ENCODE data around the gene LYG1. TPM values are rescaled to one million over a fixed set of nuclear protein-coding genes. Genes with fewer than 3 reads are reported as not detected.
"Not testable (repeated sequence)": the region's sequence is repeated elsewhere in the genome, so short reads cannot be mapped to it uniquely, and the experiment has no call there.

Gene LYG1
- total RNA-seq, 4 donors from 2014 or later: 0.95 TPM; not detected in 3

DNA sequence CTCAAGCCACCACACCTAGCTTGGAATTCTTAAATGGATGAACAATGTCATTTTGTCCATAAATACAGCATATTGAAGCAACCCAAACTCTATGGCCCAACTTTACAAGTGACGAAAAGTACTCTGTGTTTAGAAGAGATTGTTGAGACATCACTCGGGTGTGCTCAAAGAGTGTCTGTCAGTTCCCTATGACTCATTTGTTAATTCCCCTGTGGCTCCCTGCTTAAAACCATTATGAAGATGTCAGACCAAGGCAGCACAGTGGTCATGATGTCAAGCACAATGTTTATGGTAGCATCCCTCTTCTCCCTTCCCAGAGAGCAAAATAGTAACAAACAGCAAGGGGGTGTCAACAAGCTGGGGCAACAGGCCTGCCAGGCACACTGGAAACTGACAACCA is 3.0 kb downstream of the LYG1 start:
- DNase-seq: no peak
- Histone ChIP-seq H3K27me3 (no peaks in the 10 kb centered on the region), H3K36me3 (peaks cover 0 to 8% (median 0%) of the 10 kb centered on the region in 3 donors), H3K27ac (no peak overlapping the region), H3K9me3 (no peaks in the 10 kb centered on the region), H3K4me3 (no peak overlapping the region), H3K4me1 (no peaks in the 10 kb centered on the region)
- intact Hi-C loops (cut with DNase I): no loop called here
- WGBS, 2 donors: 53 to 86% methylated on average over 2 of the region's 2 CpGs
- TF ChIP-seq, protein P1, sequence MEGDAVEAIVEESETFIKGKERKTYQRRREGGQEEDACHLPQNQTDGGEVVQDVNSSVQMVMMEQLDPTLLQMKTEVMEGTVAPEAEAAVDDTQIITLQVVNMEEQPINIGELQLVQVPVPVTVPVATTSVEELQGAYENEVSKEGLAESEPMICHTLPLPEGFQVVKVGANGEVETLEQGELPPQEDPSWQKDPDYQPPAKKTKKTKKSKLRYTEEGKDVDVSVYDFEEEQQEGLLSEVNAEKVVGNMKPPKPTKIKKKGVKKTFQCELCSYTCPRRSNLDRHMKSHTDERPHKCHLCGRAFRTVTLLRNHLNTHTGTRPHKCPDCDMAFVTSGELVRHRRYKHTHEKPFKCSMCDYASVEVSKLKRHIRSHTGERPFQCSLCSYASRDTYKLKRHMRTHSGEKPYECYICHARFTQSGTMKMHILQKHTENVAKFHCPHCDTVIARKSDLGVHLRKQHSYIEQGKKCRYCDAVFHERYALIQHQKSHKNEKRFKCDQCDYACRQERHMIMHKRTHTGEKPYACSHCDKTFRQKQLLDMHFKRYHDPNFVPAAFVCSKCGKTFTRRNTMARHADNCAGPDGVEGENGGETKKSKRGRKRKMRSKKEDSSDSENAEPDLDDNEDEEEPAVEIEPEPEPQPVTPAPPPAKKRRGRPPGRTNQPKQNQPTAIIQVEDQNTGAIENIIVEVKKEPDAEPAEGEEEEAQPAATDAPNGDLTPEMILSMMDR (IDR thresholded peaks at IDR 0.05): no peak
- no peak for TF ChIP-seq POLR2A (IDR thresholded peaks at IDR 0.05)

DNA sequence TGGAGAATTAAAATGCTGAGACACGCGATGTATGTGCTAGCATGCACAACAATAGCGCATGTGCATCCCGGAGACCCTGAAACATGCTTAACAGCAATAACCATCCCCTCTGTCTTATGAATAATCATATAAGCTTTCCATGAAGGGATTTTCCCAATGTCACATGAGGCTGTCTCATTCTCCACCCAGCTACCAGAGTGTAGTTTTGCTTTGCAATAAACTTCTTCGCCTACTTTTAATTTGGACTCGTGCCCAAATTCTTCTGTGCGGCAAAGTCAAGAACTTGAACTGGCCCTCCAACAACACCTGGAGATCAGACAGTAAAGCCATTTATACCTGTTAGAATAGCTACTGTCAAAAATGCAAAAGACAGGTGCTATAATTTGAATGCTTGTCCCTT is 15.5 kb downstream of the LYG1 start:
- H3K36me3 ChIP-seq: peaks cover 0 to 19% (median 0%) of the 10 kb centered on the region in 3 donors
- no peak for TF ChIP-seq POLR2A (IDR thresholded peaks at IDR 0.05)
- TF ChIP-seq, protein P1 (IDR thresholded peaks at IDR 0.05): no peak
- 85 to 86% methylated on average over 7 of the region's 7 CpGs for WGBS, 2 donors
- no peak overlapping the region for H3K27ac ChIP-seq
- H3K27me3 ChIP-seq: no peaks in the 10 kb centered on the region
- intact Hi-C loops (cut with DNase I): no loop called here
- no peak for DNase-seq
- H3K4me3 ChIP-seq: no peak overlapping the region
- no peaks in the 10 kb centered on the region for H3K9me3 ChIP-seq
- no peaks in the 10 kb centered on the region for H3K4me1 ChIP-seq

DNA sequence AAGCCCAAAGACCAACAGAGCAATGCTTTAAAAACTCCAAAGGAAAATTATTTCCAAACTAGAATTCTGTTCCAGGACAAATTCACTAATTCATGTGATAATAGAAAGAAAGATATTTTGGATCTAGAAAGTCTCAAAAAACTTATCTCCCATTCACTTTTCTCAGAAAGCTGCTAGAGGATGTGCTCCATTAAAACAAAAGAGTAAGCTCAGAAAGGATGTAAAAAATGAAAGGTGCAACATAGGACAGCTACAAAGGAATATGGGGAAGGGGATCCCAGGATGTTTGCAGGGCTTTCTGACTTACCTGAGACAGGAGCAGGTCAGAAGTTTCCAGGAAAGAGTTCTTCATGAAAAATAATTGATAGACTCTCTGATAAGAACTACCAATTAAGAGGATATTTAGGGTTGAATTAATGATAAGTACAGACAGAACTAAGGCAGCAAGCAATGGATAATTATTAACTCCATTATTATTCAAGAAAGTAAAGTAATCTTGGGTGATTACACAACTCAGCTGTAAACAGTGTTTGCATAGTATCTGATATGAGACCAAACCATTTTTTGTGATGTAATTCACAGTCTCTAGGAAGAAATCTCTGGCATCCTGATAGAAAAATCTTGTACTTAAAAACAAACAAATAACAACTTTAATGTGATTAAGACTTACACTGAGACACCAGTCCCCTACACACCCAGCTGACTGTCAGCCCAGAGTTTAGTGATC is 20.9 kb downstream of the LYG1 start:
- Histone ChIP-seq H3K36me3 (peaks cover 0 to 9% (median 0%) of the 10 kb centered on the region in 3 donors), H3K27ac (no peak overlapping the region), H3K4me3 (no peak overlapping the region), H3K9me3 (no peaks in the 10 kb centered on the region), H3K4me1 (peaks cover 0 to 7% (median 0%) of the 10 kb centered on the region in 3 donors), H3K27me3 (no peaks in the 10 kb centered on the region)
- TF ChIP-seq POLR2A (IDR thresholded peaks at IDR 0.05): no peak
- TF ChIP-seq, protein P1 (IDR thresholded peaks at IDR 0.05): no peak
- DNase-seq: no peak
- intact Hi-C loops (cut with DNase I): no loop called here

DNA sequence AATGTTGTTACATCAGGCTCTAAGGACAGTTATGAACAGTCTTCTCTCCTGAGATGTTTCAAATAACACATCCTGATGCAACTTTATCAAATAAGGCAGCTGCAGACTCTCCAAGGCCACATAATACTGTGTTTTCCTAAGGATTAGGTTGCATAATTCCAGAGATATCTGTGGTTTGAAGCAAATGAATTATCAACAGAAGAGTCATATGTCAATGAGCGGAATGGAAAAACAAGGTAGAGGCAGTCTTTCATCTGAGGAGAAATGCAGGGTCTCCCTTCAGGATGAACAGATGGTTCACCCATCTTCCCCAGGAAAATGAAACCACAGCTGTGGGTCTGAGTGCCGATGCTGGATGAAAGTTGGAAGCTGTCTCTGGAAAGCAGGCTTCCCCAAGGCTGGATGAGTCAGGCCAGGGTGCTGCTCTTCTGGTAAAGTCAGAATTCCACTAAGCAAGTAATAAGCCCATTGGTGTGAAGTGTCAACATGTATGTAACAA is 22.2 kb downstream of the LYG1 start:
- H3K36me3 ChIP-seq: no peaks in the 10 kb centered on the region
- H3K4me1 ChIP-seq: peaks cover 0 to 7% (median 0%) of the 10 kb centered on the region in 3 donors
- no peak overlapping the region for H3K27ac ChIP-seq
- no peak for DNase-seq
- no peaks in the 10 kb centered on the region for H3K27me3 ChIP-seq
- no peaks in the 10 kb centered on the region for H3K9me3 ChIP-seq
- peak overlapping the region in 1 of 4 donors; percentile 34 for H3K4me3 ChIP-seq
- TF ChIP-seq, protein P1 (IDR thresholded peaks at IDR 0.05): no peak
- TF ChIP-seq POLR2A (IDR thresholded peaks at IDR 0.05): no peak
- 43 to 51% methylated on average over 2 of the region's 2 CpGs for WGBS, 2 donors
- intact Hi-C loops (cut with DNase I): no loop called here

DNA sequence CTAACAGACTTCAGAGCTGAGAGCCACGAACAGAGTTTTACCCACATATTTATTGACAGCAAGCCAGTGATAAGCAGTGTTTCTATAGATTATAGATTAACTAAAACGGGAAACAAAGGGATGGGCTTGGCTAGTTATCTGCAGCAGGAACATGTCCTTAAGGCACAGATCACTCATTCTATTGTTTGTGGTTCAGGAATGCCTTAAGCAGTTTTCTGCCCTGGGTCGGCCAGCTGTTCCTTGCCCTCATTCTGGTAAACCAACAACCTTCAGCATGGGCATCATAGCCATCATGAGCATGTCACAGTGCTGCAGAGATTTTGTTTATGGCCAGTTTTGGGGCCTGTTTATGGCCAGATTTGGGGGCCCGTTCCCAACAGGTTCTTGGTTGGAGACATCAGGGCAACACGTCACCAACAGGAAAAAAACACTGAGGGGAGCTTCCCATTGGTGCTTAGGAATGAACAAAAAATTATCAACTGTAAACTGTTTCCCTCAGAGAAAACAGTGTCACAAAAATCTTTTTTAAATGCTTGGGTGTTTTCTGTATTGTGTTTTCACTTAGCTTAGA is 22.7 kb downstream of the LYG1 start:
- H3K4me1 ChIP-seq; H3K9me3 ChIP-seq; H3K27ac ChIP-seq; H3K4me3 ChIP-seq; DNase-seq; intact Hi-C loops (cut with DNase I); H3K36me3 ChIP-seq; H3K27me3 ChIP-seq: not testable (repeated sequence)
- WGBS, 2 donors: 64 to 79% methylated on average over 4 to 5 of the region's 5 CpGs

All from esophagus squamous epithelium (tissue), 5 donors.